GM21717 (cell line): Measurements from ENCODE around the gene SLC37A1.

Source experiments
- ATAC-seq: cut with Tn5 transposase; IDR thresholded peaks from one replicate; pipeline ENCODE4 v1.9.1; 2021; ENCODE audit warnings: mild to moderate bottlenecking, moderate library complexity; ENCODE audit not compliant: unreplicated experiment

Gene SLC37A1

DNA sequence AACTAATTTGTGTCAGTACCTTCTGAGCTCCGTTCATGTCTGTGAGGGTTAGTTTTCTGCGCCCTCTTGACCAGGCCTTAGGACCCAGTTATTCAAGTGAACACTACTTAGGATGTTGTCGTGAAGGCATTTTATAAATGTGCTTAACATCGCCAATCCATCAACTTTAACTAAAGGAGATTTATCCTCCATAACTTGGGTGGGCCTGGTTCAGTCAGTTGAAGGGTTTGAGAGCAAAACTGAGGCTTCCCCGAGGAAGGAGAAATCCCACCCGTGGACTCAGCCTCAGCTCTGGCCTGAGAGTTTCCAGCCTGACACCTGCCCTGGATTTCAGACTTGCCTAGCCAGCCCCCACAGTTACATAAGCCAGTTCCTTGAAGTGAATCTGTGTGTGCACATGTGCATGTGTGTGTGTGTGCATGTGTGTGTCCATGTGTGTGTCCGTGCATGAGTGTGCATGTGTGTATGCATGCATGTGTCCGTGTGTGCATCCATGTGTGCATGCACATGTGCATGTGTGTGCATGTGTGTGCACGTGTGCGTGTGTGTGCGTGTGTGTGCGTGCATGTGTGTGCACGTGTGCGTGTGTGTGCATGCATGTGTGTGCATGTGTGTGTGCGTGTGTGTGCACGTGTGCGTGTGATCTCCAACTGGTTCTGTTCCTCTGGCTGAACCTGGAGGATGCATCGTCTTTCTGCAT lies 77.7 kb downstream of the SLC37A1 start:
- ATAC-seq, result no peak

DNA sequence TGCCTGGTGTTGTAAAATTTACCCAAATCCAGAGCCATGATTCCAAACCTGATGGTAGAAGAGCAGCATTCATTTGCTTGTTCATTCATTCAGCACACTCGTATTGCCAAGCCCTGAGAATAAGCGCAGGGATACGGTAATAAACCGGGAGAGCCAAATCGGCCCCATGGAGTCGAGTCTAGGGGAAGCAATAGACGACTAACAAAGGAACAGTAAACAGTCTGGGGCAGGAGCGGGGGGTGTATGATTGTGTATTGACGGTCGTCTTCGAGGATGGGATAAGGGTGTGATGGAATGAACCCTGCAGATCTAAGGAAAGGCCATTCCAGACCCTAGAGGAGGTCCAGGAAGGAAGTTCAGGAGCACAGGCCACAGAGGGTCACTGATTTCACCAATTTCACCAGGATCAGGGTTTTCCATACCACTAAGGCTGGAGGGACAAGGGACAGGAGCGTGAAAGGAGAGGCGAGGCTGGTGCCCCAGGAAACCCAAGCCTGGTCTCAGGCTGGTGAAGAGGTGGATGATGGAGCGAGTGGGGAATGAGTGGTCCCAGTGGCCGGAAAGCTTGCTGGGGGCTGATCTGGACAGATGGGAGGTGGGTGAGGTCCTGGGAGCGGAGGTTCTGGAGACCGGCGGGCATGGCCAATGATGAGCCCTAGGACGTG lies 78.6 kb downstream of the SLC37A1 start:
- ATAC-seq, result no peak

DNA sequence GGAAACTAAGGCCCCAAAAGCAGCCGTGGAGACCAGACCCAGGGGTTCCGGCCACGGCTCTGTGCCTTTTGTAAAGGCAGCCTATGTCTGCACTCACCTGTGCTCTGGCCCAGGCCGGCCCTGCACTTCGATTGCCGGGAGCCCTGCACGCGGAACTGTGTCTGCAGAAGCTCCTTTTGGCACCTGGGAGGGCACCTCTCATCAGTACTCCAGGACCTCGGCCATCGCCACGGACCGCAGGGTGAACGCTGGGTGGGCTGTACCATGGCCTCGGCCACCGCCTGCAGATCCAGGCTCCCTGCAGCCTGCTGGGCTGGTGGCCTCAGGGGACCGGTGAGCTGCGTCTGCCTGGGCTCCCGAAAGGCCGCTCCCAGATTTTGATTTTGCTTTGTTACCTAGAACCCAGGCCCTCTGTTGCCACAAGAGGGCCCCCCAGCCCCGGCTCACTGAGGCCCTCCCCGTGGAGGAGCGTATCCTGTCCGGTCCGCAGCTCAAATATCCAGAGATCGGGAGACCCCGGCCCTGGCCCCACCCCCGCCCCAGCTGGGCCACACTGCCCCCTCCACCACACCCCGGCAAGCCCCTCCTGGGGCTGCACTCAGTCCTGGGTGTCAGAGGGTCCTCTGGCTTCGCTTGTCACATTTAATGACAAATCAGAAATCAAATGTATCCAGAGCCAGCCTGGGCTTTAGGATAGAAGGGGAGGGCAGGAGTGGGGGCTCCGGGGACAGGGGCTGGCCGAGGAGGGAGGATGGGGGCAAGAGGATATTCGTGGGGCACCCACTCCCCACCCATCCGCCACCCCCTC lies 79.6 kb downstream of the SLC37A1 start:
- ATAC-seq, result no peak

DNA sequence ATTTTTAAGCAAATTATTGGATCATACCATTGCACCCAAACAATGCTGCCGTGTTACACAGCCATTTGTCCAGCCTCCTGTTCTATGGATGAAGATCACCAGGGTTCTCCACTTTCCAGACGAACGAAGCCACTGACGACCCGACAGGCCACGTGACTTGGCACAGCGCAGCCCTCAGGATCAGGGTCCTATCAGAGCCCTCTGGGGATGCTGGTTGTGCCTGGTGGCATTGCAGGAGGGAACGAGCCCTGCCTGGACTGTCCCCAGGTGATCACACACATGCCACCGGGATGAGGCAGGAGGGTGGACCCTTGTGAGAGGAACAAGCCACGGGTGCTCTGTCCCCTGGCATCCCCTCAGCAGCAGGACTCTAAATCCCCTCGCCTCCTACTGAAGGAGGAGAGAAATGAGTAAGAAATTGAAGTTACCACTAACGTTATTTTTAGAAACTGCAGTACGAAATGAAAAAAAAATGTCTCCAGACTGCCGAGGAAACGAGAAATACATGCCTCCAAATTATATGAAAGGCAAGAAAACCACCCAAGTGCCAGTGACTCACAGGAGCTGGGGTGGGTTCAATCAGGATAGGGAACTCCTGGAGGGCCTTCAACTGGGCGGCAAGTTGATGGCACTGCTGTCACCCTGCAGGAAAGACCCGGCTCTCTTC lies 81.1 kb downstream of the SLC37A1 start:
- ATAC-seq, result no peak

DNA sequence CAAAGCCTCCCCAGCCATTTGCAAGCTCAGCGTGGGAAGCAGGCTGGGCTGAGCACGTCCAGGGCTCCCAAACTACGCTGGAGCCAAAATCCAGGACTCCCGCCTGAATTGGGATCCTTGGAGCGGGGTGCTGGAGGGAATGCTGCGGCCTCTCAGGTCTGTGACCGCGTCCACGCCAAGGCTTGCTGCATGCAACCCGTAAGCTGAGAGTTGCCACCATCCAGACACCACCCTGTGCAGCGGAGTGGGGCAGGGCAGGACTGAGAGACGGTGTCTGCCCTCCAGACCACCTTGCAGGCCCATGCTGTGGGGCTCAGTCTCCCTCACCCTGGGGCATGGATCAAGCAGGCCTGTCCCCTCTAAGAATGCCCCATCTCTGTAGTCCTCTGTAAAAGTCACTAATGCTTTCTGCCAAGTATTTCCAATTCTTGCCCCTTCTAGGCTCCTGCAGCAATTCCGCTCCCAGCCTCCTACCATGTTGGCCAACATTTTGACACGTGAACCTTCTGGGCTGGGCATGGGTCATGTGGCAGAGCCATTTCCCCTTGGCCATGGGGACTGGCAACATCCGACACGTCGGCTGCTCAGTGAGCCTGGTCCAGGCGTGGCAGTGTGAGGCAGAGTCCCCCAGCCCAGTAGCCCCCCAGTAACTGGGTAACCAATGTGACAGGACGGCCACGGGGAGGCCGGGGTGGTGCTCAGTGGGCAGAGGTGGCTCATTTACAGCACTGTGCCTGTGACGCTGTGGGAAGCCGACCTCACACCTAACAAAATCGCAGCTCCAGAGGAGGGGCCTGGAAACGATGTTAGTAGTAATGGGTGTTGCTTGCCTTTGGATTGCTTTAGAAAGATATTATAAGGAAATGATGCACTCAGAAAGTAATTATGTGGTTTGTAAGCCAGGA lies 81.9 kb downstream of the SLC37A1 start:
- ATAC-seq, result no peak

DNA sequence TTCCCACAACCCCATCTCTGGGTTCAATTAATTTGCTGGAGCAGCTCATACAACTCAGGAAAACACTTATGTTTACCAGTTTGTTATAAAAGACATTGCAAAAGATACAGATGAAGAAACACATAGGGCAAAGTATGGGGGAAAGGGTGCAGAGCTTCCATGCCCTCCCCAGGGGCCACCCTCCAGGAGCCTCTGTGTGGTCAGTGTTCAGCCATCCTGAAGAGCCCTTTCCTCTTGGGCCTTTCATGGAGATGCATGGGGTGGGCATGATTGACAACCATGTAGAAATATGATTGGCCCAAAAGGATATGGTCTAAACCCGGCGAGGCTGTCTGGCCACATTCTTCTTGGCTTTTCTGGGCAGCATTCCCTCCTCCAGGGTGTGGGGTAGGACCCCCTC lies 83.0 kb downstream of the SLC37A1 start:
- ATAC-seq, result no peak

DNA sequence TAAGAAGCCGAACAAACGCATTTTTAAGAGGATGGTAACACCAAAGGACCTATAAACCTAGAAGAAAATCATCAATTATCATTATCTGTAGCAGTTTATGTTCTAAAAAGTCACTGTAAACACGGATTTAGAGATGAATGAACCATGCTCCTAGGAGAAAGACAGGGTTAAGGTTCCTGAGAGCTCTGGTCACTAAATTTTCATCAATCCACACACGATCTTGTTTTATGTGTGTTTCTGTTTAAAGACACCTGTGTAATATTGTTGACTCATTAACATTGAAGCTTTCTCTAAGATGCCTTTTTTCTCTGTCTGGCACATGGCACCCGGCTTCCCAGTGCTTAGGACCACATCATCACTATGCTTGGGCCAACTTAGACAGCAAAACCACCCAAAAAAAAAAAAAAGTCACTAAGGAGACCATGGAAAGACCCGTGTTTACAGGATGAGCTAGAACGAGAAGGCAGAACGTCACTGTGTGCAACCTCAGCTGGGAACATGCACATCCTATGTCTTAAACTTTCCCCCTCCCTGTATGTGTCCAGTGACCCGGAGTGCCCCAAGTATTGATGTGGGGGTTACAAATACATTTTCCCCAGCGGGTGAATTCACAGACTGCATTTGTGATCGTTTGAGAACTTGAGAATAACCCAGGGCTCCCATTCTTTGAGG lies 84.0 kb downstream of the SLC37A1 start:
- no peak for ATAC-seq

DNA sequence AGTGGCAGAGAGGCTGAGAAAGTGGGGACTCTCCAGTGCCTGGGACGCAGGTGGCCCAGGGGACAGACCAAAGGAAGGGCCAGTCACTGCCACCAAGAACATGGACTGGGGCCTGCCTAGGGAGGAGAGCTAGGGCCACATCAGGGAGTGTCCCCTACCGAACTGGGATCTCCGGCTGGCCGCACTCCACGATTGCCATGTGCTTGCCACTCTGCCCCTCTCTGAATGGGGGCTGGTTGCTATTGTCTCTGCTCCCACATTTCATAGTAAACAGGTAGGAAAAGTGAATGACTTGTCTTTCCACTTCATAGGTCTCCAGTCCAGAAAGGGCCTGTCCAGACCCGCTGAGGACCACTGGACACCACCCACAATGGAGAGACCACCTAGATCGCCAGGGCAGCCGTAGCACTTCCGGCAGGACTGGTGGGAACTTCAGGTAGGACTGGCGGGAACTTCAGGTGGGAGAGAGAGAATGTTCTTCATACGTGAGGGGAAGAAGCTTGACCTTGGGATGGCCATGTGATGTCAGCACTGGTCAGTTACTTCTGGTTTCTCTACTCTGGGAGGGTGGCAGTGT lies 84.6 kb downstream of the SLC37A1 start:
- ATAC-seq, result no peak

DNA sequence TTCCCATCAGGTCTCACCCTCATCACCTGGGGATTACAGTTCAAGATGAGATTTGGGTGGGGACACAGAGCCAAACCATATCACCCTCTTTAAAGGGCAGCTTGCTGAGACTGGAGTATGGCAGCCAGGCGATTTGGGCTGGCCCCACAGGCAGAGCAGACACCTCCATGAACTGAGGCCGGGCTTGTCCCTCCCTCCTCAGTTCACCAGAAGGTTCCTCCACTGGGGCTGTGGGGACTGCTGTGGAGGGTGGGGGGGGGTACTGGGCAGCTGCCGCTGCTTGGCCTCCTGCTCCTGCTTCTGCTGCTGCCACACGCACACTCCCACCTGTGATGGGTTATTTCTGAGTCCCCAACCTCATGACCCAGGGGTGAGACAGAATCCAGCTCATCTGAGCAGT lies 85.8 kb downstream of the SLC37A1 start:
- no peak for ATAC-seq

DNA sequence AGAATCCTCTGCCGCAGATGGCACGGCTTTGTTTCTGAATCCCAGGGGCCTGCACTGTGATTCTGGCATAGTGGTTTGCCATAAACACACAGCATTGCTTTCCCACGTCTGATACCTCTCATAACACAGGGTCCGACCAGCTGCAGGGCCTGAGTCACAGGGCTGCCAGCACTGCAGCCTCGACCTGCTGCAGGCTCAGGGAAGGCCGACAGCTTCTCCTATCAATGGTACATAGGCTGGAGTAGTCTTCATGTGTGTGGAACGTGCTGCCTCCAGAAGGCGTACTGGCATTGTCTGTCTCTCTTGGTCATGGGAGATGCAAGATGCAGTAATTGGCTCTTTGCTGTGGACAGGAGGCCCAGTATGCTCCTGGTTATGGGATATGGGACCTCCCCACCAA lies 86.3 kb downstream of the SLC37A1 start:
- ATAC-seq, result no peak

DNA sequence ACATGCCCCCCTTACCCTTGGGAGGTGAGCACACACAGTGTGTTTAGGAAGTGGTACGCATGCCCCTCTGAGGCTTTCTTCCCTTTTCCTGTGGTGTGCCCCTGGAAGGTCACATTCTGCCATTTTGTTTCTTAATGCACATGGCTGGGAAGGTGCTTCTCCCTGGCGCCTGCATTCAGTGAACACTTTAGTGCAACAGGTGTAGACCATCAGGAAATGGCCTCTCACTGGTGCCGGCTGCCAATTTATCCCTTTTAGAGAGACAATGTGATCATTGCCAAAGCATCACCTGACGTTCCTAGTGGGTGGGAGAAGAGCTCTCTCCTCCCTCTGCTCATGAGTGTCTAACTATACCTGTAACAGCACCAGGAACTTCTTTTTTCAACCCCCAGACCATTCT lies 88.0 kb downstream of the SLC37A1 start:
- ATAC-seq, result no peak

DNA sequence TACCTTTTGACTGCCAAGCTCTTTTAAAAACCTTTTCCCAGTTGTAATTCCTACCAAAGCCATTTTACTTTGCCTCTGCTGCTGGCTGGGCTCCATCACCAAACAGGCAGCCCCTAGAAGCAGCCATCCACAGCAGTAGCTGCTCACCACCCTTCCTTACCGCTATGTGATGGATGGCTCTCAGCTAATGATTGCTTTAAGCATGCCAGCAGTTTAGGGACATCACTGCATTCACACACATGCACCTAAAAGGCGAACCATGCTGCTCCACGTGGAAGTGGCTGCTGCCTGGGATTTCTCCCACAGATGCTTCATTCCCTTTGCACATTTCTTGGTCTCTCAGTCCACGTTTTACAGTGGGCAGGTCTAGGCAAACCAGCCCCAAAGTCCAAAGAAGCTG lies 93.5 kb downstream of the SLC37A1 start:
- no peak for ATAC-seq

DNA sequence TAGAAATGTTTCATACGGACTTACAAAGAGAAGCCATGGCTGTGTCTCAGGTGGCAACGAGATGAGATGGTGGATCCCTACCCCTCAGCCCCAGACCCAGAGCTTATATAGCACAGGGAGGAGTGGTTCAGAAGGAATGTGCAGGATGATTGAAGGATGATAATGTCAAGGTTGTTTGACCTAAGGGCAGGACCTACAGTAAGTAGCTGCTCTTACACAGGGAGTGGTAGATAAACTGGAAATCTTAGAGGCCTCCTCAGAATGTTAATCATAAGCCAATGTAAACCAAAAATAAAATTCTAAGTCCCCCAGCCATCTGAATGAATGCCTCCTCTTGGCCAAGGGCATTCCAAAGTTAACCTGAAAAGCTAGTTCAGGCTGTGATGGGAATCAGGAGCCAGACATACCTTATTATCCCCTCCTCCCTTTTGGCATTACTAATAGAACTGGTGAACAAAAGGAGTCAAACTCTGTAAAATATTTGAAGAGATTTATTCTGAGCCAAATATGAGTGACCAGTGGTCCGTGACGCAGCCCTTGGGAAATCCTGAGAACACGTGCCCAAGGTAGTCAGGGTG lies 94.0 kb downstream of the SLC37A1 start:
- ATAC-seq, result no peak

DNA sequence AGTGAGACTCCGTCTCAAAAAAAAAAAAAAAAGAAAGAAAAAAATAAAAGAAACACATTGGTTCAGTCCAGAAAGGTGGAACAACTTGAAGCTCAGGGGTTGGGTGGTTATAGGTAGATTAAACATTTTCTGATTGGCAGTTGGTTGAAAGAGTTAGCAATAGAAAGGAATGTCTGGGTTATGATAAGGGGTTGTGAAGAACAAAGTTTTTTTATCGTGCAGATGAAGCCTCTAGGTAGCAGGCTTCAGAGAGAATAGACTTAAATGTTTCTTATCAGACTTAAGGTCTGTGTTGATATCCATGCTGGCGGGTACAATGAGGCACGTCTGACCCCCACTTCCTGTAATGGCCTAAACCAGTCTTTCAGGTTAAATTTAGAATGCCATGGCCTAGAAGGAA lies 94.8 kb downstream of the SLC37A1 start:
- ATAC-seq, result no peak

DNA sequence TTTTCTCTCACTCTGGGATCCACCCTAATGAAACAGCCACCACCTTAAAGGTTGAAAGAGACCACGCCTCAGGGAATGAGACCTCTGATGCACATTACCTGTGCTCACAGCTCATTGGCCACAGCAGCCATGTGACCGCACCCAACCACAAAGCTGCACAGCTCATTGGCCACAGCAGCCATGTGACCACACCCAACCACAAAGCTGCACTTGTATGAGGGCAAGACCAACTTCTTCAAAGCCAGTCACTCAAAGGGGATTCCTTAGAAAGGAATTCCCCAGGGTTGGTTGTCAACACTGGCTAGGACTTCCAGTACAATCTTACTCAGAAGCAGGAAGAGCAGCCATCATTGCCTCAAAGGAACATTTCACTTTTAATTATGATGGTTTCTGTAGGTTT lies 96.2 kb downstream of the SLC37A1 start:
- no peak for ATAC-seq

DNA sequence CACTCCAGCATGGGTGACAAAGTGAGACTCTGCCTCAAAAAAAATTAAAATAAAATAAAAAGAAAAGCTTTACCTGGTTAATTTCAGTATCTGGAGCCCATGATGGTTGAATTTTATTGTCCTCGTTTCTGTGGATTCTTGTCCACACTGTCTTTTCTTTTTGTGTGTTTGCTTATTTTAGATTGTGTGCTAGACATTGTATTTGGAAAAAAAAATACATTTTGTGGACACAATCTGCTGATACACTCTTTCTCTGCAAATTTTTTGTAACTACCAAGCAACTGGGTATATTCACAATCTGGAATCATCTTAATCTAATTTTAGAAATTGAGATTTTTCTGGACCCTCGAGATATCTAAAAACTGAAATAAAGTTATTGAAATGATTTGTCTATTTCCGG lies 98.2 kb downstream of the SLC37A1 start:
- no peak for ATAC-seq

DNA sequence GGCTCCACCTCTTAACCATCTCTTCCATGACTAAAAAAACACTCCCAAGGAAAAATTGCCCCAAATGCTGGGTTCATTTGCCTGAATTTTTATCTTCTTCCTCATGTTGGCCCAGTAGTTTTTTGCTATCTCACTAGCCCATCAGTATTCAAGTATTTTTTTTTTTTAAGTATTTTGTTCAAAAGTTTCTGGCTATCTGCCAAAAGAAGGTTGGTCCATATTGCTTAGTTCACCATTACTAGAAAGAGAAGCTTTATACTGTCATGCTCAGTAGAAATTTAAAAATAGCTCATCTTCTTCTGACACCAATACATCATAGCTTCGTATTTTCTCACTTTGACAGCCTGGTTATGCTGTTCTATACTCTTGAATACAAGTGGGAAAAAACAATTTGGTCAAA lies 98.7 kb downstream of the SLC37A1 start:
- no peak for ATAC-seq

DNA sequence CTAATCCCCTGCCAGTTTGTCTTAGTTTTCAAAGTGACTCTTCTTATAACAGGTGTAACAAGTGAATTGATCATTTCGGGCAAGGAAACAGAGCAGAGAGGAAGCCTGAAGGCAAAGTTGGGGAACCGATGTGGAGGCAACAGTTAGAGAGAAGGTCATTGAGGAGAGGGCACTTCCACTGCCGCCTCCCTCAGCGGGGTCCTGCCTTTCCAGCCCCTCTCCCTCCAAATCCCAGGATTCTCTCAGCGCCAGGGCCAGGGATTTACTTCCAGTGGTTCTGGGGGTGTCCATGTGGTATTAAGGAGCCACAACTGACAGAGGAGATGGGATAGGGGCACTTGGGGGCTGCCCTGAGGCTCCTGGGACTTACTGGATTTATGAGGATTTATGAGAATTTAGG lies 100.1 kb downstream of the SLC37A1 start:
- no peak for ATAC-seq

DNA sequence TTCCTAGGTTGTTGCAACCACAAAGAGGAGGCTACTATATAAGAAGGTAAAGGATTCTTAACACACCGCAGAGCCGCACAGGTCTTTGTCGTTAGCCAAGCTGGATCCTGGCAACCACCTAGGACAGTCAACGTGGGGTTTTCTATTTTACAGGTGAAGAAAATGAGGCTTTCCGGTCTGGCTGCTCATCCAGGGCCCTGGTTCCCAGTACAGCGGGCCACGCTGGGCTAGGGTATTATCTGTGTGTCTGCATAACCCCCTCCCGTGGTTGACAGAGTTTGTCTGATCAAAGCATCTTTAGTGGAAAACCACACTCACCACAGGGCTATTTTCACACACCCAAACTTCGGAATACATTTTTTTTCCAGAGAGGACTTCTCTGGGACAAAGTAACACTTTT lies 100.7 kb downstream of the SLC37A1 start:
- ATAC-seq, result no peak
